Renal cortex interstitium (tissue), 15 donors: ENCODE measurements around the gene SPAG4. TPM values are rescaled to one million over a fixed set of nuclear protein-coding genes. Genes with fewer than 3 reads are reported as not detected.

Source experiments
- DNase-seq, 11 donors: peaks; one replicate each; pipeline ENCODE4 v3.0.0-alpha.2; 2013; ENCODE audit warnings: low read depth in 9 of 11, low spot score in 4 of 11; ENCODE audit errors: extremely low read depth in 1 of 11
- long read RNA-seq, 16 experiments: transcript quantifications; one replicate each; lab custom pipeline, GENCODE V29; 2026
- polyA plus RNA-seq, 3 donors: library from polyadenylated mRNA; unstranded; fragments of 120-200 nt; gene quantifications; one replicate each; pipeline ENCODE4 v1.2.1, GENCODE V29; 2013; ENCODE audit not compliant: insufficient read length in 3 of 3

SPAG4 gene, protein sequence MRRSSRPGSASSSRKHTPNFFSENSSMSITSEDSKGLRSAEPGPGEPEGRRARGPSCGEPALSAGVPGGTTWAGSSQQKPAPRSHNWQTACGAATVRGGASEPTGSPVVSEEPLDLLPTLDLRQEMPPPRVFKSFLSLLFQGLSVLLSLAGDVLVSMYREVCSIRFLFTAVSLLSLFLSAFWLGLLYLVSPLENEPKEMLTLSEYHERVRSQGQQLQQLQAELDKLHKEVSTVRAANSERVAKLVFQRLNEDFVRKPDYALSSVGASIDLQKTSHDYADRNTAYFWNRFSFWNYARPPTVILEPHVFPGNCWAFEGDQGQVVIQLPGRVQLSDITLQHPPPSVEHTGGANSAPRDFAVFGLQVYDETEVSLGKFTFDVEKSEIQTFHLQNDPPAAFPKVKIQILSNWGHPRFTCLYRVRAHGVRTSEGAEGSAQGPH
- 1 to 10 TPM; 3.6 to 8.1 (median 4.9) TPM for polyA plus RNA-seq
- long read RNA-seq, donor 1, result 0 reads
- long read RNA-seq, donor 2, result 0 reads
- long read RNA-seq, donor 3, result 0 reads
- long read RNA-seq, donor 4, result 0 reads
- long read RNA-seq, donor 5, partial matches to known transcripts, result 7 of 7 reads
- long read RNA-seq, donor 5, other reads (novel, unspliced or antisense), result 0 of 7 reads
- long read RNA-seq, donor 6, result 0 reads
- long read RNA-seq, donor 7, result 0 reads
- long read RNA-seq, donor 8, result 0 reads
- long read RNA-seq, donor 9, result 0 reads
- long read RNA-seq, donor 10, partial matches to known transcripts, result 340 of 382 reads
- long read RNA-seq, donor 10, other reads (novel, unspliced or antisense), result 42 of 382 reads
- long read RNA-seq, donor 11, result 0 reads
- long read RNA-seq, donor 12, result 0 reads
- long read RNA-seq, donor 13, result 0 reads
- long read RNA-seq, donor 14, result 0 reads
- long read RNA-seq, donor 15, result 0 reads
- long read RNA-seq, donor 16, partial matches to known transcripts, result 6 of 6 reads
- long read RNA-seq, donor 16, other reads (novel, unspliced or antisense), result 0 of 6 reads

DNA sequence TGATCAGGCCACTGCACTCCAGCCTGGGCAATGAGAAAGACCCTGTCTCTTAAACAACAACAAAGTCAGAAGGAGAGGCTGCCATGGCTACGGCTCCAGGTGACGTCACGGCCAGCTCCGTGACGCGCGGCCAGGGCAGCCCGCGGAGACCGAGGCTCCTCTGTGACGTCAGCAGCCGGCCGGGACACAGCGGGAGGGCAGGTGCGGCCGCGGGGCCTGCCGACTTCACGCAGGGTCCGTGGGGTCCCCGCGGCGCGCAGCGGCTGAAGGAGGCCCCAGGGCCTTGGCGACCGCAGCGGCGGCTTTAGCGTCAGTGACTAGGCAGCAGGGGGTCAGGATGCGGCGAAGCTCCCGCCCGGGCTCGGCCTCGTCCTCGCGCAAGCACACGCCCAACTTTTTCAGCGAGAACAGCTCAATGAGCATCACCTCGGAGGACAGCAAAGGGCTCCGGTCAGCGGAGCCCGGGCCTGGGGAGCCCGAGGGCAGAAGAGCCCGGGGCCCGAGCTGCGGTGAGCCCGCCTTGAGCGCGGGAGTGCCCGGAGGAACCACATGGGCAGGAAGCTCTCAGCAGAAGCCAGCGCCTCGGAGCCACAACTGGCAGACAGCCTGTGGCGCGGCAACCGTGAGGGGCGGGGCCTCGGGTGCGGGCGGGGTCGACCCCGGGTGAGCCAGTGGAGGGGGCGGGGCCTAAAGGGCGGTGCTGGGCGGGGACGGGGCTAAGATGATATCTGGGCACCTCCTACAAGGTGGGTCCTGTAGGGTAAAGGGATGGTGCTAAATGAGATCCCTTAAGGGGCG lies at the start of gene SPAG4:
TSS of gene SPAG4 (plus strand) at position 163 of the 798 bp plus-strand sequence. CDS start at position 338, 175 bp downstream.
- peak in 8 of 11 donors; percentile 85 to 97 (median 92) for DNase-seq

DNA sequence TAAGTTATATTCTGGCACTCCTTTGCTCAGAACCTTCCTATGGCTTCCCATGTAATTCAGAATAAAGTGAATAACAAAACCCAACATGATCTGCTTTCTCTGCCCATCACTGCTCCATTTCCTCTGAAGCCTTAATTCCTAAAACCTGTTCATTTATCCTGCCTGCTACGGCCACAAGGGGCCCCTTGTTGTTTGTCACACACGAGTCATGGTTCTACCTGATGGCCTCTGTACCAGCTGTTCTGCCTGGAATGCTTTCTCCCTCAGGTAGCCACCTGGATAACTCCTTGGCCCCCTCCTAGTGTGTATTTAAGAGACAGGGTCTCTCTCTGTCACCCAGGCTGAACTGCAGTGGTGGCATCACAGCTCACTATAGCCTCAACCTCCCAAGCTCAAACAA lies 47.0 kb upstream of the SPAG4 start:
- DNase-seq, result peak in 1 of 11 donors; percentile 4

DNA sequence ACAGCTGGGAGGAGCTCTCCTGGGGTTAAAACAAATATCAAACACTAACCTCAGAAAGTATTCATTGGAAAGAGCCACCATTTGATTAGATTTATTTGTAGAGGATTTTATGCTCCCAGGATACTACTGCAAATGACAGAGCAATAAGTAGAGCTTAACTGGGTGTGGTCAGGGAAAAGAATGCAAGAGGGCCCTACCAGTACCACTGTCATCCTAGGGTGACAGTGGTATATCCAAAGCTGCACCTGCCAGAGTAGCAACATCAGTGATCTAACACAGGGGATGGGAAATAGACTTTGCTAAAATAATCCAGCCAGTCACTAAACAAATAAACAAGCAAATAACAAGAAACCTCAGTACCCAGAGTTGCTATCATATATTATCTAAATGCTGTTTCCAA lies 44.1 kb upstream of the SPAG4 start:
- no peak for DNase-seq

DNA sequence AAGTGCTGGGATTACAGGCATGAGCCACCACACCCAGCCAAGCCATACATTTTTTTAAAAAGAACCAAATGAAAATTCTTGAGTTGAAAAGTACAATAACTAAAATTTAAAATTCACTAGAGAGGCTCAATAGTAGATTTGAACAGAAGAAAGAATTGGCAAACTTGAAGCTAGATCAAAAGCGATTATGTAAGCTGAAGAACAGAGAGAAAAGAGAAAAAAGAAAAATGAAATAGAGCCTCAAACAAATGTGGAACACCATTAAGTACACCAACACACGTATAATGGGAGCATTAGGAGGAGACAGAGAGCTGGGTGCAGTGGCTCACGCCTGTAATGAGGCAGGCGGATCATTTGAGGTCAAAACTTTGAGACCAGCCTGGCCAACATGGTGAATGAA lies 42.8 kb upstream of the SPAG4 start:
- no peak for DNase-seq

DNA sequence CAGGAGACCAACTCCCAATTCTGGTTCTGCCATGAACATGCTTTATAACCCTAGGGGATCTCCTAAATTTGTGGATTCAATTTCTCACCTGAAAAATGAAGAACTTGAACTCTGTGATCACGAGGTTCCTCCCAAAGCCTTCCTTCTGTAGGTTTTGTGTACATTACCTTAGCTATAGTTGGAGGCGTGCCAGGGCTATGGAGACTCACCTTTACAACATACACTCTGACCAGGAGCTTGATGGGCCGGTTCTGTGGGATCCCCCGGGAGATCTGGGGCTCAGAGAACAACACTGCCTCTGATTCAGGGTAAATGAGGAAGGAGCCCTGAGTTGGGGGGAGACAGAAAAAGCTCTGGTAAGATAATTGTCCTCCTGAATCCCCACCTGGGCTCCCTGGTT lies 39.7 kb upstream of the SPAG4 start:
- DNase-seq, result no peak

DNA sequence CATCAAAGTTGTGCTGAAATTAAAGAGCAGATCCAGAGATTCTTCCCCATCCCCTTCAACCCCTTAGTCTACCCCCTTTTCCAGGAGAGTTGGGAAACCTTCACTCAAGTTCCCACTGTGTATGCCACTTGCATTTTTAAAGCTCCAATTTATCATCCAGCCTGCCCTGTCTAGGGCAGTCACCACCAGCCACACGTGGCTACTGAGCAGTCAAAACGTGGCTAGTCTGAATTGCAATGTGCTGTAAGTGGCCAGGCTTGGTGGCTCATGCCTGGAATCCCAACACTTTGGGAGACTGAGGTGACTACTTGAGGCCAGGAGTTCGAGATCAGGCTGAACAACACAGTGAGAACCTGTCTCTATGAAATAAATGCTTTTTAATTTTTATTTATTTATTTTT lies 38.8 kb upstream of the SPAG4 start:
- no peak for DNase-seq

DNA sequence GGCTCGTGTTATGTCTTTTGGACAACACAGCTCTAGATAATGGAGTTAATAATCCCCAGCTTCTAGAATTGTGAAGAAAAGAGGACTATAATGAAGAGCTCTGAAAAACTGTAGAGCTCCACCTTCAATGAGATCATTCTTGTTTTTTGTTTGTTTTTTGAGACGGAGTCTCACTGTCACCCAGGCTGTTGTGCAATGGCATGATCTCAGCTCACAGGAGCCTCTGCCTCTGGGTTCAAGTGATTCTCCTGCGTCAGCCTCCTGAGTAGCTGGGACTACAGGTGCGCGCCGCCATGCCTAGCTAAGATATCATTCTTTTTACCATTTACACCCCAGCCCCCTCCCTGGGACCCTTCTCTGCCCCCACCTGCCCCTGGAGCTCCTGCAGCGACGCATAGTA lies 37.2 kb upstream of the SPAG4 start:
- no peak for DNase-seq

DNA sequence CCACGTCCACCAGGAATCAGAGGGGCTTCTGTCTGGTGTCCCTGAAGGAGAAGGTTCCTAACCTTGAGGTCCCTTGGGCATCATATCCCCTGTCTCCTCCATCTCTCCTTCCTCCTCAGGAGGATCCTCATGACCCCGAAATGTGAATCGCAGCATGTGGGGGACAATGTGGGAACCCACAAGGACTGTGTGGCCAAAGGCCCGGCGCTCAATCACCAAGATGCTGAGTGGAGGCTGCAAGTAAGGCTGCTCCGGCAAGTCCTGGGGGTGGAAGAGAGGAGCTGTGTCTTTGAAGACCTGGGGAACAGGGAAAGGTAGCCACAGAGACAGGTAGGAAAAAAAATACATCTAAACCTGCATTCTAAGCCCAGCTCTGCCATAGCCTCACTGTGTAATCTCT lies 36.4 kb upstream of the SPAG4 start:
- no peak for DNase-seq

DNA sequence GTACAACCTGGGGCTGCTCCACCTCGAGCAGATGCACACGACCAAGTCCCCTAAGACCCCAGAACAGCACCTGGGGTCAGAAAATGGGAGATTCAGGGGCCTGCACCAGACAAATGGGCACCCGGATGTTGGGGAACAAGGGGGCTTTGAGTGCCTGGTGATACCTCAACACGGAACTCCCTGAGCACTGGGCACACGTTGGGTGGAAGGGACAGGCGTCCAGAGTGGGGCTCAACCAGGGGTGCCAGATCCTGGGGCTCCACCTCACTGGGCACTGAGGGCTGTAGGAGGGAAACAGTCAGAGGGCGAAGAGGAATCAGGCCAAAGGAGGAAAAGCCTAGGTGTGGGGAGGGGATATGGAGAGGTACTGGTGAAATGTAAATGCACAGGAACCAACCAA lies 33.5 kb upstream of the SPAG4 start:
- no peak for DNase-seq

DNA sequence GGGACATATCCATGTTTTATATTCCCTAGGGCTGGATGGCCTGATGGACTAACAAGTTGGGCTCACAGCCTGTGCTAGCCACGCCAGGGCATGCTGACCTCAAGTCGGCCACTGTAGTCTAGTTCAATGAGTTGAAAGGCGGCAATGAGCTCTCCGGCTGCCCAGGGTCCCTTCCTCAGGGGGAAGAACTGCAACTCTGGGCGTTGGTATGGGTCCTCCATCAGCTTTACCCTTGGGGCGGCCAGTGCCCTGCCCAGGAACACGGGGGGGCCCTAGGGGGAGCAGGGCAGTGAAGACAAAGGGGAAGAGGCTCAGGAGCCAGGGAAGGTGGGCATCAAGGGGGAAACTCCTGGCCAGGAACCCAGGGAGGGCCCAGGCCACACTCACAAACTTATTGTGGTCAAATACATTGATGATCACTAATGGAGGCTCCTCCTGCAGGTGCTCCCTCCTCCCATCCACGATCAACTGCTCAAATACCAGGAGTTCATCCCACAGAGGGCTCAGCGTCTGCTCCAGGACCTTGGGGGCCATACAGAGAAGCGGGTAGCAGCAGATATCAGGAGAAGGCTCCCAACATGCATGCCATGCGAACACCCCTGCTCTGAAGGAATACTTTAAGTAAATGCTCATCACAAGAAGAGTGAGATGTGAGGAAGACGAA lies 32.8 kb upstream of the SPAG4 start:
- DNase-seq, result no peak

DNA sequence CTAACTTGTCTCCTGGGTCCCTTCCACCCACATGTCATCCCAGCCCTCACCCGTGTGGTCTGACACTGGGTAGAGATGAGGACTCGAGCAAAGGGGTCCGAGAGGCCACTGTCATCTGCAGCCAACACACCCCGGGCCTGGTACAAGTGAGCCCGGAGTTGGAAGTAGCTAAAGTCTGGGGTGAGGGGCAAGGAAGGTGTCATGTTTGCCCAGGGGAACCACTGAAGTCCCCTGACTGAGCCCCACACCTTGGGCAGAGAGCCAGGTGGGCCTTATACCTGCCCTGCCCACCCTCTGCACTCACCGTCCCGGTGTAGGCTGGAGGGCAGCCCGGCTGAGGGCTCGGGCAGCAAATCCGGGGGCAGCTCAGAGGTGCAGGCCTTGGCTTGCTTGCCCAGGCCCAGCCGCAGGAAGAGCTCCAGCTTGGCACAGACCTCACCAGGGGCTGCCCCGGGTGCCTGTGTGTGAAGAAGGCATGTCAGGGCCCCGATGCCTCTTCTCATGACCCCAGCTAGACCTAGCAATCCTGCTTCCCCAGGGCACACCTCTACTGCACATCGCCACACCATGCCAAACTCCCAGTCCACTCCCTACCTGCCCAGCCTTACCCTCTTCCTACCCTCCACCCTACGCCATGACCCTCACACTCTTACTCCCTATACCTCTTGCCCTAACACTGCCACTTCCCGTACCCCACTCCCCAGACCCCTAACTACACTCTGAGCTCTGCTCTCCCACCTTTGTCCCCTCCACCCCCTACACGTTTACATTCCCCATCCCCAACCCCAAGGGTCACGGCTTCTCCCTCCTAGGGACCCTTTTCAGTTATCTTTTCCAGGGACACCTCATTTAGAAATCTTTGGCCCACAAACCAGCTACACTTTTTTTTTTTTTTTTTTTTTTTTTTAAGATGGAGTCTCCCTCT lies 31.7 kb upstream of the SPAG4 start:
- DNase-seq, result no peak

DNA sequence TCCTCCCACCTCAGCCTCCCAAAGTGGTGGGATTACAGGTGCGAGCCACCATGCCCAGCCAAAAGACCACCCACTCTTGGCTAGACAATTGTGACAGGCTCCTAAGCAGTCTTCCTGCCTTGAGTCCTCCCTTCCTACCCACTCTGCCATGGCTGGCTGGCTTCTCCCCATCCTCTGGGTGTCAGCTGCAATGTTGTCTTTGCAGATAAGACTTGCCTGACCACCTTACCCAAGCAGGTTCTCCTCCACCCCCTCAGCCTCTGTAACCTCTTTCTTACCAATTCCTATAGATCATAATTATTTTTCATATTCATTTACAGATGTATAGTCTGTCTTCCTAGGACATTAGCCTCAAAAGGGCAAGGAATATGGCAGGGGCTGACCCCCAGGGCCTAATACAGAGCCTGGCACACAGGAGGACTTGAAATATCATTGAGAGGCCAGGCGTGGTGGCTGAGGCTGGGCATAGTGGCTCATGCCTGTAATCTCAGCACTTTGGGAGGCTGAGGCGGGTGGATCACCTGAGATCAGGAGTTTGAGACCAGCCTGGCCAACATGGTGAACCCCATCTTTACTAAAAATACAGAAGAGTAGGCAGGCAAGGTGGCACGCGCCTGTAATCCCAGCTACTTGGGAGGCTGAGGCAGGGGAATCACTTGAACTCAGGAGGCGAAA lies 28.7 kb upstream of the SPAG4 start:
- no peak for DNase-seq

DNA sequence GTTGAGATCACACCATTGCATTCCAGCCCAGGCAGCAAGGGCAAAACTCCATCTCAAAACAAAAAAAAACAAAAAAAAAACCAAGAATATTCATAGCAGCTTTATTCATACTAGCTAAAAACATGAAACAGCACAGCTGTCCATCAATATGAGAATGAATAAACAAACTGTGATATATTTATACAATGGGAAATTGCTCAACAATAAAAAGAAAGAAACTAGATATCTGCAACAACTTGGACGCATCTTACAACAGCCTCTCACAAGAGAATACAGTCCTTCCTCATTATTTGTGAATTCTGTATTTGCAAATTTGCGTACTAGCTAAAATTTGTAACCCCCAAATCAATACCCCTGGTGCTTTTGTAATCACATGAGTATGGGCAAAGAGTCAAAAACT lies 28.2 kb upstream of the SPAG4 start:
- no peak for DNase-seq

DNA sequence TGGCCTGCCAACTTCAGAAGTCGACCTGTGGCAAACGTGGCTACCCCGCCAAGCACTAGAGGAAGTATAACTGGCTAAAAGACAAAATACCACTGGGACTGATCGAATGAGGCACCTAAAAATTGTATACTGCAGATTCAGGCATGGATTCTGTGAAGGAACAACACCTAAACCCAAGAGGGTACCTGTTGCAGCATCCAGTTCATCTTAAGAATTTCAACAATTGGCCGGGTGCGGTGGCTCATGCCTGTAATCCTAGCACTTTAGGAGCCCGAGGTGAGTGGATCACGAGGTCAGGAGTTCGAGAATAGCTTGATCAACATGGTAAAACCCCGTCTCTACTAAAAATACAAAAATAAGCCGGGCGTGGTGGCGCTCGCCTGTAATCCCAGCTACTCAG lies 27.2 kb upstream of the SPAG4 start:
- DNase-seq, result no peak

DNA sequence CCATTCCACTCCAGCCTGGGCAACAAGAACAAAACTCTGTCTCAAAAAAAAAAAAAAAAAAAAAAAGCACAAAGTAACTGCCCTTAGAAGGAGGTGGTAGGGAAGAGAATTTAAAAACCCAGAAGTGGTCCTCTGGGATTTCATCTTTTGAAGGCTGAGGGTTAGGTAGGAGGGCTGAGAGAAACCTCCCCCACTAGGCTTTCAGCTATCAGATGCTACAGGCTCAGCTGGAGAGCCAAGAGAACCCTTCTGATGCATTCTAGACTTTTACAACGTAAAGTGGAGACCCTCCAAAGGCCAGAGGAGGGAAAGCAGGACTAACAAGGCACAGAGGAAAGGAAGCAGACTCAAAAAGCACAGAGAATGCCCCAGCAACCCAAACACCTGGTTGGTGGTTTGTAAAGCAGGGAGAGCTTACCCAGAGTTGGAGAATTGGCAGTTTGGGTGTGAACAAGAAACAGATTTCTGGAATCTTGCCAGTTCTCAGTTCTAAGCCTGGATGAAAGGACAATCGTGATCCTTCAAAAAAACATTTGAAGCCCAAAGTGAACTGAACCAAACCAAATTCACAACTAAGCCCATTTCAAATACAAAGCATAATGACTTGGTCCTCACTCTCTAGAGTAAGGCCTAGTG lies 23.2 kb upstream of the SPAG4 start:
- no peak for DNase-seq

DNA sequence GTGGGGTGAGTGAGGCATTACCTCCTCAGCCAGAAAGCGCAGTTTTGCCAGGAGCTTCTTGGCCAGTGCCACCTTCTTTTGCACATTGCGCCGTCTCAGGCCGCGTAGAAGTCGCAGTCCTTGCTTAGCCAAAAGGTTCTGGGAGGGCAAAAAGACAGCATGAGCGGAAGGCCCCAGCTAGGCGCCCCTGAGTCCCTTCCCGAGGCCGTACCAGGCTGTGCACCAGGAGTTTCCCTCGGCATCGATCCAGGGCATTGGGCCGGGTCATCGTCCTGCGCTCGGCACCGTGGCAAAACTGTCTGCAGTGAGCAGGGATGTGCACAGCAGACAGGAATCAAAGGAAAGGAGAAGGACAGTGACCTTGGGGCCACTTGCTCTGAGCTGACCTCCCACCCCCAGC lies 20.2 kb upstream of the SPAG4 start:
- no peak for DNase-seq

DNA sequence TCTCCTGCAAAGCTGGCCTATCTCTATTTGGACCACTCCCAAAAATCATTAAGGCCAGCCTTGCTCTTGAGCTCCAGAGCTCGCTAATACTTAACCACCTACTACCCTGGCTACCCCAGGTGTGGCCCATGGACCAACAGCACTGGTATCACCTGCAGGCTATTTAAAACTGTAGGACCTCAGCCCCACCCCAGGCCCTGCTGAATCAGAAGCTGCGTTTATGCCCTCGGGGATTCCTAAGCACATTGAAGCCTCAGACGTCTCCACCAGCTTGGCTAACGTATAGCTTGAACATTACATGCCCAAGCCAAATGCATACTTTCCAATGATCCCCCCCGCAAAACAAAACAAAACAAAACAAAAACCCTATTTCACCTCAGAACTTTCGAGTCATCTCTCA lies 19.7 kb upstream of the SPAG4 start:
- no peak for DNase-seq
